GM21447 (cell line): ENCODE data around the gene ANO6.
"Not testable (repeated sequence)": the region's sequence is repeated elsewhere in the genome, so short reads cannot be mapped to it uniquely, and the experiment has no call there.

Experiments used
- ATAC-seq: cut with Tn5 transposase; IDR thresholded peaks from one replicate; pipeline ENCODE4 v1.9.1; 2021; ENCODE audit not compliant: unreplicated experiment

The ANO6 gene

DNA sequence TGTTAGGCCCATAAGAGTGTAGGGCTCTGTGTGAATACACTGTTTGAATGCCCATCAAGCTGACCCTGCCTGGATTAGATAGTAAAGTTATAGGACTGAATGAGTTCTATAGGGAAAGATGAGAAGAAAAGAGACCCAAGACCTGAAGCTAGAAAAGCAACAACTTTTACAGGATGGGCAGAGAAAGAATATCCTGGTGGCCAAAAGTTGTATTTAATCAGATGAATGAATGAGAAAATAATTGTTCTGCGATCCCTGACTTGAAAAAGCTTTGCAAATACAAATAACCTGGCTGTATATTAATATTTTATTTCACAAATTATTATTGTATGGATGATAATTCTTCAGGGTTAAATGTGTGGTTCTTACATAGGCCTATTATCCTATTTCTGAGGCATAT is 2.8 kb upstream of the ANO6 start:
- ATAC-seq, result no peak

DNA sequence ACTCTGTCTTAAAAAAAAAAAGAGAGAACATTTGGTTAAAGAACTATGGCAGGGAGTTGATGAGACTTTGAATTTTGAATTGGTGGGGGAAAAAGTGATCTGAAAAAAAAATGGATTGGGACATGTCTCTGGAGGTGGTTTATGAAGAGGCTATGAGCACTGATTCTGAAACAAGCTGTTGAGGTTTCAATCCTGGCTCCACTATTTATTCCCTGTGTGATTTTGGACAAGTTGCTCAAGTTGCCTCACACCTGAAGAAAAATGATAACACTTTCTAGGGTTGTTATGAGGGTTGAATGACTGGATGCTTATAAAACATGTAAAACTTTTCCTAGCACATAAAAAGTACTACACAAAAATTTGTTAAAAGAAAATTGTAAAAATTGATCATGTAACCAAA is 1.8 kb upstream of the ANO6 start:
- no peak for ATAC-seq

DNA sequence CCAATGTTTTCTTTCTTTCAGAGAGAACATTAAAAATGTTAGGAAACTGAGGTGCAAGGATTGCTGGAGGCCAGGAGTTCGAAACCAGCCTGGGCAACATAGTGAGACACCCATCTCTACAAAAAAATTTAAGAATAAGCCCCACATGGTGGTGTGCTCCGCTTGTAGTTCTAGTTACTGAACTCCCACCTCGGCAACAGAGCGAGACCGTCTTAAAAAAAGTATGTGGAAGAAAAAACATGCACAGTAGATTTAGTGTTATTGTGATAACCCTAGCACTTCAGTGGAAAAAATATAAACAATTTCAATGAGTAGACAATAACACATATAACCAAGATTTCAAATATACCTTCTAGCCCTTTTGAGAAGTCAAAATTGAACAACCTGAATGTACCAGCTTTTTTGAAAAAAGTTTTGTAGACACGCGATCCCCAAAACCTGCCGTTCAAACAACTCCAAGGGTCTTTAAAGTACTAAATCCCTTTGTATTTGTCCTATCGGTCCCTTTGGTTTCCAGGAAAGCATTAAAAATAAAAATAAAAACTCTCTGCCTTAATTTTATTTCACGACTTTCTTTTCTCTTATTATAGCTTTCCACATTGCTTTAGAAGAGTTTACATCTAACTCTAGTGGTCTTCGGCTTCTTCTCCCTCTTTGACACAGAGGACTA is 1.0 kb upstream of the ANO6 start:
- no peak for ATAC-seq

DNA sequence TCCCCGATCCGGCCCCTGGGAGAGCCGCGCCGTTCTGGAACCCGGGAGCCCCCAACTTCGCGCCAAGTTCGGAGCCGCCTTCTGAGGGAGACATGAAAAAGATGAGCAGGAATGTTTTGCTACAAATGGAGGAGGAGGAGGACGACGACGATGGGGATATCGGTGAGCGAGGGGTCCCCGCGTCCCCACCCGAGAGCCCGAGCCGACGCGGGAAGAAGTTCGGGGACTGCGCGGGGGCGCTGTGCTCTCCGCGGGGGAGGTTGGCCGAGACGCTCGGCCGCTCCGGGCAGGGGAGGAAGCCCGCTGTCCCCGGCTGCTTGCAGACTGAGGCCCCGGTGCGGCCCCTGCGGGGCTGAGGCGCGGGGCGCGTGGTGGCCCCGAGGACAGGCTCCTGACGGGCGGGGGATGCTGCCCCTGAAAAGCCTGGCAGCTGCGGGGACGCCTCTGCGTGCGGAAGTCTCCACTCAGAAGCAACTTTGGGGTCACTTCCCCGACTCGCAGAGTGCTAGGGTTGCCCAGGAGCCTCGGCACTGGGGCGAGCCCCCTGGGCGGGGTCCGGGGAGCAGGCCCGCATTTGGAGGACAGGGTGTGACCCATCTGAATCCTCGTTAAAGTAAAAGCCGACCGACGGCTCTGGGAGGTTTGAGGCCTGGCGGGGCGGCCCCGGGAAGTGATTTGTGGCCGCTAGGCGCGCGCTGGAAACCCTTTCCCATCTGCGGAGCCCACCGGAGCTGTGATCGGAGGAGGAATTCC is 511 bp downstream of the ANO6 start:
- ATAC-seq, result peak; percentile 38

DNA sequence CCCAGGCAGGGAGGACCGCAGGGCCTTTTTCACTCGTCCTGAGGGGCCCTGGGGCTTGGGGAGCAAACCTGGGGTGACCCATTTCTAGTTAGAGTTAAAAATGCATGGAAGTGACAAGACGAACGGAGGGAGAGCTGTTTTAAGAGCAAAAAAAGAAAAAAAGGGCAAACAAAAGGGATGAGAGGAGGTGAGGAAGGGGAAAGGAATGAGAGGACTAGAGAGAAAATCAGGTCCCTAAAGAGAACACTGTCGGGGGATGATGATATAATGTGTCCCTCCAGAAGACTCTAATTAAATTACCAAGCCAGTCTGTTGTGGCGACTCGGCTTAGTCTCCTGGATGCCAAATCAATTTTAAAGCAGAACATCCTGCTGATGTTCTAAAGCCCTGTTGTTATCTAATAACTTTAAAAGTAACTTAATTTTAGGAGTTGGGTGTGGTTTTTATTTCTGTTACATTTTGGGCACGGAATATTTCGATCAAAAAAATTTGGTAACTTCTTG is 1.1 kb downstream of the ANO6 start:
- no peak for ATAC-seq

DNA sequence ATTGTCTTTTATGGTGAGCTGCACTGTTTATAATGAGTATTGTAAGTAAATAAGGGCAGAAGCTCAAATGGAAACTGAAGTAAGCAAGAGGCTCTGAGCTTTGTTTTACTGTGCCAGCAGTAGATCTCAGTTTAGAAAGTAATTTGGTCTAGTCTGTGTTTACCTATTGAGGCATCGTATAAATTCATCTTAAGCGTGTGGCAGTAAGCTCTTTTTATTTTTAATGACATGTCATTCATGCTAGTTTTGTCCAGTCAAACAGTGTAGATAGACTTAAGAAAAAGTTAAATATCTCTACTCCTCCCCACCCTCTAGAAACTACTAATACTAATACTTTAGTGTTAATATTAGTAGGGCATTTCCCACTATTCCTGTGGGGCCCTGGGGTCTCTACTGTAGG is 2.0 kb downstream of the ANO6 start:
- no peak for ATAC-seq

DNA sequence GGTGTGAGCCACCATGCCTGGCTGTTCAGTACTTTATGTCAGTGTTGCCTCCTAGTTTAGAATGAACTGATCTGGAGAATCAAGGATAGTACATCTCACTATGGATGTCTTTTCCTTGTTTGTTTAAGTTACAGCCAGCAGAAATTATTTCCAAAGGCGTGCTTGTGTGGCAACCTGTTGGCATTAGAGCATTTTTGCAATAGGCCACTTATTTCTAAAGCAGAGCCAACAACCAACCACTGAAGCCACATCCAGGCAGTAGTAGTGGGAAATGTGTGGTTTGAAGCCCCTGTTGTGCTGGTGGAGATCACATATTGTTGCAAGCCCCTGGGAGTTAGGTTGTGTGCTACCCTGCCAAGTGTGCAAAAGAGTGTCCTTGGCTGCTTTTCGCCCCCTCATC is 3.7 kb downstream of the ANO6 start:
- ATAC-seq, result no peak

DNA sequence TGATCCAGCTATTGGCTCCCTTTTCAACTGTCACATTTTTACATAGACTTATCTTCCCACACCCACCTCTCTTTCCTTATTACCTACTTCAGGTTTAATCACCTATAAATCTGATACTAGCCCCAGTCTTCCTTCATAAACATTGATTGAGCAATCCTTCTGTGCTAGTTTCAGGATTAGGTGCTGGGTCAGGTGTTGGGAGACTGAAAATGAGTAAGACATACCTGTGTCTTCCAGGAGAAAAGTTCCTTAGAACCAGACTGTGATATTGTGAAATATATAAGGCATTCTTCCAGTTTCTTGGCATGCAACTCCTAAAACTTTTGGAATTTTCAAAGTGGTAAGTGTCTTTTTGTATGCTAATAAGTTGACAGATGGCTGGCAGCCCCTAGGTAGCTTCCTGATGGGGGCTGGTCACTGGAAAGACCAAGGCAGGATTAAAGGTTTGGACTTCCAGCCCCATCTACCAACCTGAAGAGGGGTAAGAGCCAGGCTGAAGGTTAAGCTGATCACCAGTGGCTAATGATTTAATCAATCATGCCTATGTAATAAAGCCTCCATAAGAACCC is 4.6 kb downstream of the ANO6 start:
- ATAC-seq, result no peak

DNA sequence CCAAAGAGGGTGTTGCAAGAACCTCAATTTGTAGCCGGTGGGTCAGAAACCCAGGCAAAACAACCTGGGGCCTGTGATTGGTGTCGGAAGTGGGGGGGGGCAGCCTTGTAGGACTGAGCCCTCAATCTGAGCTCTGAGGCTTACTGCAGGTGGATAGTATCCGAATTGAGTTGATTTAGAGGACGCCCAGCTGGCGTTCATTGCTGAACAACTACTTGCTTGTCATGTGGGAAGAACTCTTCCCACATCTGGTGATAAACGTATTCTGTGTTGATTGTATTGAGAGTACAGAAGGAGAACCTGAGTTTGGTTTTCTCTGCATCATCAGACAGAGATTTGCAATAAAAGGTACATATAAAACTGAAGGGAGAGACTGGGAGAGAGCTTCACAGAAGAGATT is 5.1 kb downstream of the ANO6 start:
- no peak for ATAC-seq

DNA sequence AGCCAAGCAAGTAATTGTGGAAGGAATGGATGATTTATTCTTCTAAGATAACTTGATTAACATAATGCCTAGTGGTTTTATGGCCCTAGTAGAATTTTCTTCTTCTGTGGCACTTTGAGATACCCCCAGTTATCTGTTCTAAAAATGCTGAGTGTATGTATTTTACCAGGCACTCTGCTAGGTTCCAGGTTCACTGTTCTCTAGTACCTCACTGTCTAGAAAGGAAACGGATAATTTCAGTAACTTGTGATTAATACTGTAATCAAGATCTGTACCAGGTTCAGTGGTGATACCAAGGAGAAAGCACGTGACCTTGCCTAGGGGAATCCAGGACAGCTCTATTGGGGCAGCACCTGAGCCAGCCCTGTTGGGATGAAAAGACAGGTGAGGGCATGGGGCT is 8.0 kb downstream of the ANO6 start:
- ATAC-seq, result no peak

DNA sequence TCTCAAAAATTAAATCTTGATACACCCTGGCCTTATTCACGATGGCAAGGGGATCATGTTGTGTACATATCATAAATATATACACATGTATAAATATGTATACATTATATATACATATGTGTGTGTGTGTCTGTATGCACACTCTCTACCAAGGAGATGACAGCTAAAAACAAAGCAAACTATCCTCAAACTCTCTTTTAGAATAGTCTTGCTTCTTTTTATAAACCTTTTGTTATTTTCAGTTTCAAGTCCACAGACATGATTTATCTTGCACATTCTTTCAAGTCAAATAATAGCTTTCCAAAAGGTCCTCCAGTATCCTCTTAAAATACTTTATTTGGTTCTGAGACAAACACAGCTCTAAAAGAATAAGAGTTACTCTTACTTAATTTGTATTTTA is 8.4 kb downstream of the ANO6 start:
- ATAC-seq, result no peak

DNA sequence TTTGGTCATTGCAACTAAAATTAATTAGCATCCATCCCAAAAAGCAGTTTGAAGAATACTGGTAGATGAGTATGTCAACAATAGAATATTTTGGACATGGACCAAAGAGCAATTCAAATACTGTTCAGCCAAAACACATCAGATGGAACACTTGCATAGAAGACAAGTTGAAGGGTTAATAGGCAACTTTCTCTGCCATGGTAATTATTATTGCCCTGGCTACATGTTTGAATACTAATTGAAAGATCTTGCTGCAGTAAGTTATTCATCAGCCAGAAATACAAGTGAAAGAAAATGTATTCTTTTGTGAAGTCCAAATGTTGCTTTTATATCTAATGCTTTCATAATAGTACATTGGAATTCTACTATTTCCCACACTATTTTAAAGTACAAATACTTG is 10.1 kb downstream of the ANO6 start:
- no peak for ATAC-seq

DNA sequence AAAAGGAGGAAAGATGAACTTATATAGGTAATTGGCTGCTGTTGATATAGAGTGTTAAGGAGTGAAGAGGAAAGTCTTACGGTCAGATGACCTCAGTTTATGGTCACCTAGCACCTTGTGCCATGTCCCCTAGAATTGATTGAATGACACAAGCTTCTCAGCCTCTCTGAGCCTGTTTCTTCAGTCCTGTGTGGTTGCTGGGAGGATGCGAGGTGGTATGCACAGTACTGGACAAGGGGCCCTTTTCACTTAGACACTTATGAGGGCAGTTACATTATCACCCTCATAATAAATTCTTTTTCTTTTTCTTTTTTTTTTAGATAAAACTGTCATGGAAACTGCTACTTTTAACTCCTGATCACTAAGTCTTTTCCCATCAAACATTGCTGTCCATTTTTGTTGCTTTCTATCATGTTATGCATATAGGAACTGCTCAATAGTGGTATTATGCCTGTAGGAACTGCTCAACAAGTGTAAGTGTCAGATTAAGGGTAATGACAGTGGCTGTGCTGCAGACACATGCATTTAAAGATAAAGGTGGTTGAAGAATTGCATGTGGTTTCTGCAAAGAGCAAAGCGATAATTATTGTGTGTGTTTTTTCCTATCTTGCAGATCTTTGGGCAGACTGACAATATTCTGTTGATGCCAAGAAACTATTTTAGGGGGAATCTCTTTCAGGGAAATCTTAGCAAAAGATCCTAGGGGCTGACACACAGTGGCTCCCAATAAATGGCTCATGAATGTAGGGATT is 11.6 kb downstream of the ANO6 start:
- ATAC-seq, result no peak

DNA sequence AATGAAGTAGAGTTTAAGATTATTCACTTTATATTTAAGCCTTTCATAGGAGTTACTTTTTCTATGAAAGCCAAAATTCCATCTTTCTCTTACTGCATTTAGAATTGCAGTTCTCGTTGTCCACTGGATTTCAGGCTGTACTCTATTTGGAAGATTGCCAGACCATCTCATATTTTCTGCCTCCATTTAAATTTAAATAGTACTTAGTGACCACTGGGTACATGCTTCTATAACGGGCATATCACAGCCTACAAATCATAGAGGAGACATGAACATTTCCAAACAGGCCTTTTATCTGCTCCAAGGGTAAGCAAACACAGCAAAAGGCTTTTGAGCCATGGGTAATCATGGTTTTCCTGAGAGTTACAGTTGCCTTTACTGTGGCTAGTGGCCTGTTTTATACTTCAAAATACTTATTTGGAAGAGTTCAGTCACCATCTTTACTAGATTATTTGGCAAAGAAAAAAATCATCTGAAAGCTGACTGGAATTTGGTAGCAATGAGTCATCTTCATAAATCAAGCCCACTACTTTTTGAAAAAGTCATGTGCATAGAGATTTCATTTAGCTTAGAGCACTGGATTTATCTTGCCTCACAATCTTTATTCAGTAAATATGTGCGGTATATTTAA is 15.7 kb downstream of the ANO6 start:
- ATAC-seq, result no peak

DNA sequence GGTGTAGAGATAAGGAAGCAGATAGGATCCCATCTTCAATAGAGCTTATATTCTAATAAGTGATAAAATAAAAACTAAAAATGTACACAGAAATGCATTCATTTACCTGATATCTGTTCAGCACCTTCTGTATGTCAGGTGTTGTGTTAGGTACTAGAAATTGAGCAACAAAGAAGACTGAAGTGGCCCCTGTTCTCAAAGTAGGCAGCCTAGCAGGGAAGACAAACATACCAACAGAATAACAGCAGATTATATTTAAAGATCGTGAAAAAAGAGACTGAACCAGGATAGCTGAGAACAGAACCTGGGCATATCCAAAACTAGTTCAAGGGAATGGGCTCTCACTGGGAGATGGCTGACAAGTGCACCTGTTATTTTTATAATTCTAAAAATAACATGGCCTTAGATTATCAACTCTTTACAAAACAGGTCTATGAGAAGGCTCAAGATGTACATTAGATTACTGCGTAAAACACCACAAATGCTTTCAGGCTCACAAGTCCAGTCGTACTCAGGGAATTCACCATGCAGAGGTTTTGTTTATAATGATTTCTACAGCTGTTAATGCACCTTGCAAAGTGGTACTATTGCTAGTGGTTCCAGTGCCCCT is 16.4 kb downstream of the ANO6 start:
- ATAC-seq, result no peak

DNA sequence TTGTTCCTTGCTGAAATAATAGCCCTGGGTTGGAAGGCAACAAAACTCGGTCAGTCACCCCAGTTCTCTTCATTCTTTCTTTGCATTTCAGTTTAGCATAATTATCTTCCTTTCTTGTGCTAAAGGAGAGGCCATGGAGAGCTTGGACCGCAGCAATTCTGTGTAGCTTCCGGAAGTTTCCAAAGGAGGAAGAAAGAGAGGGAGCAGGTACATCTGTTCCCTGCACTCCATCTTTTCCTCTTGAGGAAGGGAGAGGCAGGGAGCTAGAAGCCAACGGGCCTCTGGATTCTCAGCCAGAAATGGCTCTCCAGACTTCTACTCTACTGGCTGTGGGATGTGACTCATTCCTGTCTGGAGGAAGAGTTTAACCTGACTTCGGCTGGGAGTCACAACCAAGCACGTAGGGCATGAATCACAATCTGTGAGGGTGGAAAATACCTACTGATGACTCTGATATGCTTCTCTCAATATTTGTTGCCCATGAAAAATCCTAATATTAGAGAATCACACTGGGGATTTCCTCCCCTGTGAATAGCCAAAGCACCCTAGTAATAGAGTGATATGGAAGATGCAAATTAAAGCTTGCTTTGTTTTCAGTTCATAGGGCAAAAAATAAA is 17.0 kb downstream of the ANO6 start:
- no peak for ATAC-seq

DNA sequence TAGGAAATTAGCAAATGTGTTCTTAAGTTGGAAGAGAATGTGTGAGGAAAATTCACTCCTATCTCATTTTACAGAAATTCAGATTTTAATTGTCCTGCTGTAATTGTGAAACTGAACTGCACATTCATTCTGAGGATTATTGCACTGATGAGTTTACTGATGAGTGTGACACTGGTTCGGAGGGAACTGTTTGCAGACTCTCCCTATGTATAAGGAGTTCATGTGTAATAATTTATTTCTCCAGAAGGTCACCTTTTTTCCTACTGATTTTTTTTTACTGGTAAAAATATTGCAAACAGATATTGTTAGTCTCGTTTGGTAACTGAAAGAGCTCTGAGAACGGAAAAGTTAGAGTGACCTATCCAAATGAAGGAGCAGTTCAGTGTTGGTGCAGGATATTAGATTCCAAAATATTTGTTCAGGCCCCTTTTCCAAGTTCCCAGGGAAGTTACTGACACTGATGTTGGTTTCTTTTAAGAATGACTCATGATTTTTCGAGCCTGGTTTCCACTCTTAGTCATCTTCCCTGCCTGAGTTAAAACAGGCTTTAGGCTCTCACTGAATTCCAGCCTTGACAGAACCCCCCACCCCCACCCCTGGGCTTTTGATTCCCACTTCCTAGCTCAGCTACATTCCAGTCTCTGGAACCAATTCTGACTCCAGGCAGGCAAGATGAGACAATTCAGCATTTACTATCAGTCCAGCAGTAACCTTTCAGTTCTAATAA is 18.4 kb downstream of the ANO6 start:
- ATAC-seq, result peak; percentile 35

DNA sequence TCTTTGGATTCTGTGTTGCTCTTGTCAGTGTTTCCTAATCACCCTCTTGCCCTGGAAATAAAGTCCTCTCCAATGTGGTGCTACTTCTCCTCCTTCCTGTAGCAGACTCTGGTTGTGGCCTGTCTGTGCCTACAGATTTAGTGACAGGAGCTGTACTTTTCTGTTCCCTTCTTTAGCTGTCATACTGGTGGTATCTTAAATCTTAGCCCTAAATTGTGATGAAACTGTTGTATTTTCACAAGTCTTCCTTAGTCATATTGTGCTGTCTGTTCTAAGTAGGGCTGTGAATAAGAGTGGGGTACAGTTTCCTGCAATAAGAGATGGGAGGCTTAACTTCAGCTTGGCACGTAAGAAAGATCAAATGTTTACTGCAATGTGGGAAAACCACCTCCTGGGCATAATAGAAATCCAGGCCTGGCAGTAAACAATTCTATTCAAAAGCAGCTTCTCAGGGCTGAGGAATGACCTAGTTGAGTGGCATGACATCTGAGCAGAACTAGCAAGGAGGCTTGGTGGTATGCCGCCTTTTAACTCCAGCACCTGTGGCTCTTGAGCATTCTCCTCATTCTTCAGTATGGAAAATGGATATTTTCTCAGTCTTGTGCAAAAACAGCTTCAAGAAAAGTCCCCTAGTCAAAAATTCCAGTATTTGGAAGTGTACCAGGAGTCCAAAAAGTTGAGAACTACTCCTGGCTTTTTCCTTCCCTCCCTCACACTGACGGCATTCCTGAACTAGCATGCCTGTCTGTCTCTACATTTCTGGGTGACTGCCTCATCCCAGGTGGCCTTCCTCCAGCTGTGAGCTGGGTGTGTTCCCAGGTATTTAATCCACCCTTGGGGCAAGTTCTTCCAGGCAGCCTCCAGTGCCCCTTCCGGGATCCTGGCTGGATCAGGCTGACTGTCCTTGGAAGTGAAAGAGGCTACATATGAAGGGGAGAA is 19.5 kb downstream of the ANO6 start:
- peak; percentile 32 for ATAC-seq

DNA sequence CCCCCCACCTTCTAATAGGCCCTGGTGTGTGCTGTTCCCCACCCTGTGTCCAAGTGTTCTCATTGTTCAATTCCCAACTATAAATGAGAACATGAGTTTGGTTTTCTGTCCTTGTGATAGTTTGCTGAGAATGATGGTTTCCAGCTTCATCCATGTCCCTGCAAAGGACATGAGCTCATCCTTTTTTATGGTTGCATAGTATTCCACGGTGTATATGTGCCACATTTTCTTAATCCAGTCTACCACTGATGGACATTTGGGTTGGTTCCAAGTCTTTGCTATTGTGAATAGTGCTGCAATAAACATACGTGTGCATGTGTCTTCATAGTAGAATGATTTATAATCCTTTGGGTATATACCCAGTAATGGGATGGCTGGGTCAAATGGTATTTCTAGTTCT is 20.5 kb downstream of the ANO6 start:
- not testable (repeated sequence) for ATAC-seq
